Progenitor cell of endocrine pancreas (in vitro differentiated cells): ENCODE measurements around the gene GRAMD1A. TPM values are rescaled to one million over a fixed set of nuclear protein-coding genes. Genes with fewer than 3 reads are reported as not detected.
"Not testable (repeated sequence)": the region's sequence is repeated elsewhere in the genome, so short reads cannot be mapped to it uniquely, and the experiment has no call there.

Experiments used
- DNase-seq: peaks from one replicate; pipeline ENCODE4 v3.0.0; 2021; ENCODE audit warnings: low spot score; ENCODE audit not compliant: unreplicated experiment
- H3K27ac Mint-ChIP-seq: 2 replicates; pipeline ENCODE4 v1.8.0; 2021; ENCODE audit warnings: mild to moderate bottlenecking, moderate library complexity, mixed read lengths
- H3K27me3 Mint-ChIP-seq: 2 replicates; pipeline ENCODE4 v1.8.0; 2021; ENCODE audit warnings: mixed read lengths
- H3K36me3 Mint-ChIP-seq: 2 replicates; pipeline ENCODE4 v1.8.0; 2022; ENCODE audit warnings: mixed read lengths; ENCODE audit not compliant: insufficient read depth
- H3K4me1 Mint-ChIP-seq: 2 replicates; pipeline ENCODE4 v1.8.0; 2021; ENCODE audit warnings: low read depth, mixed read lengths
- H3K4me3 Mint-ChIP-seq: 2 replicates; pipeline ENCODE4 v1.8.0; 2021; ENCODE audit warnings: low read depth, mild to moderate bottlenecking, moderate library complexity, mixed read lengths
- H3K9me3 Mint-ChIP-seq: 2 replicates; pipeline ENCODE4 v1.8.0; 2021; ENCODE audit warnings: low read depth, mixed read lengths
- total RNA-seq: library from RNA; stranded (reverse); gene quantifications from 2 replicates; pipeline ENCODE4 v1.2.1, GENCODE V29; 2021
- TF ChIP-seq, protein P1 (sequence below): fragments of 200-600 bp; sonication (generic); IDR thresholded peaks from one replicate; pipeline ENCODE4 v1.5.0; 2021; ENCODE audit warnings: antibody characterized with exemption, mild to moderate bottlenecking; ENCODE audit not compliant: unreplicated experiment

Gene GRAMD1A
- total RNA-seq, 1 donor from 2014 or later: 111 TPM

- no peaks in the 10 kb centered on the region for H3K9me3 Mint-ChIP-seq
- TF ChIP-seq, protein P1, sequence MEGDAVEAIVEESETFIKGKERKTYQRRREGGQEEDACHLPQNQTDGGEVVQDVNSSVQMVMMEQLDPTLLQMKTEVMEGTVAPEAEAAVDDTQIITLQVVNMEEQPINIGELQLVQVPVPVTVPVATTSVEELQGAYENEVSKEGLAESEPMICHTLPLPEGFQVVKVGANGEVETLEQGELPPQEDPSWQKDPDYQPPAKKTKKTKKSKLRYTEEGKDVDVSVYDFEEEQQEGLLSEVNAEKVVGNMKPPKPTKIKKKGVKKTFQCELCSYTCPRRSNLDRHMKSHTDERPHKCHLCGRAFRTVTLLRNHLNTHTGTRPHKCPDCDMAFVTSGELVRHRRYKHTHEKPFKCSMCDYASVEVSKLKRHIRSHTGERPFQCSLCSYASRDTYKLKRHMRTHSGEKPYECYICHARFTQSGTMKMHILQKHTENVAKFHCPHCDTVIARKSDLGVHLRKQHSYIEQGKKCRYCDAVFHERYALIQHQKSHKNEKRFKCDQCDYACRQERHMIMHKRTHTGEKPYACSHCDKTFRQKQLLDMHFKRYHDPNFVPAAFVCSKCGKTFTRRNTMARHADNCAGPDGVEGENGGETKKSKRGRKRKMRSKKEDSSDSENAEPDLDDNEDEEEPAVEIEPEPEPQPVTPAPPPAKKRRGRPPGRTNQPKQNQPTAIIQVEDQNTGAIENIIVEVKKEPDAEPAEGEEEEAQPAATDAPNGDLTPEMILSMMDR: no peak
- no peak for DNase-seq
- no peak overlapping the region for H3K27ac Mint-ChIP-seq
- H3K27me3 Mint-ChIP-seq: peaks cover 9% of the 10 kb centered on the region
- H3K36me3 Mint-ChIP-seq: peaks cover 18% of the 10 kb centered on the region
- H3K4me3 Mint-ChIP-seq: no peak overlapping the region
- H3K4me1 Mint-ChIP-seq: no peaks in the 10 kb centered on the region
These were observed 25.8 kb downstream of the GRAMD1A start for GRCh38 chr19:35025969-35026368.

- TF ChIP-seq, protein P1: no peak
- DNase-seq: no peak
- Mint-ChIP-seq H3K36me3 (peaks cover 16% of the 10 kb centered on the region), H3K4me1 (peaks cover 4% of the 10 kb centered on the region), H3K27me3 (peaks cover 13% of the 10 kb centered on the region), H3K9me3 (no peaks in the 10 kb centered on the region), H3K27ac (no peak overlapping the region), H3K4me3 (no peak overlapping the region)
These were observed 26.3 kb downstream of the GRAMD1A start for GRCh38 chr19:35026418-35026817.

GRCh38 chr19:35027009-35027408 lies 26.9 kb downstream of the GRAMD1A start:
- no peaks in the 10 kb centered on the region for H3K9me3 Mint-ChIP-seq
- DNase-seq: no peak
- TF ChIP-seq, protein P1: no peak
- H3K4me1 Mint-ChIP-seq: peaks cover 6% of the 10 kb centered on the region
- H3K27ac Mint-ChIP-seq: no peak overlapping the region
- H3K36me3 Mint-ChIP-seq: peaks cover 16% of the 10 kb centered on the region
- no peak overlapping the region for H3K4me3 Mint-ChIP-seq
- H3K27me3 Mint-ChIP-seq: peaks cover 19% of the 10 kb centered on the region

GRCh38 chr19:35027851-35028599 lies 27.9 kb downstream of the GRAMD1A start:
- H3K4me1 Mint-ChIP-seq: peaks cover 6% of the 10 kb centered on the region
- H3K27ac Mint-ChIP-seq: no peak overlapping the region
- no peak for DNase-seq
- no peak overlapping the region for H3K4me3 Mint-ChIP-seq
- TF ChIP-seq, protein P1: no peak
- H3K36me3 Mint-ChIP-seq: peaks cover 16% of the 10 kb centered on the region
- peaks cover 29% of the 10 kb centered on the region for H3K27me3 Mint-ChIP-seq
- H3K9me3 Mint-ChIP-seq: no peaks in the 10 kb centered on the region

DNA sequence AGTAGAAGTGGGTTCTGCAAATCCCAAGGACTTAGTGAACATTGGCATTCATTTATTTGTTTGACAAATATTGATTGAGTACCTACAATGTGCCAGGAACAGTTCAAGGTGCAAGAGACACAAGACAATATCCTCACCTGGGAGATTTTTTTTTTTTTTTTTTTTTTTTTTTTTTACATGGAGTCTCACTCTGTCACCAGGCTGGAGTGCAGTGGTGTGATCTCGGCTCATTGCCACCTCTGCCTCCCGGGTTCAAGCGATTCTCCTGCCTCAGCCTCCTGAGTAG lies 28.4 kb downstream of the GRAMD1A start:
- not testable (repeated sequence) for H3K27ac Mint-ChIP-seq, H3K9me3 Mint-ChIP-seq, DNase-seq, H3K4me3 Mint-ChIP-seq, H3K4me1 Mint-ChIP-seq
- Mint-ChIP-seq H3K36me3 (peaks cover 16% of the 10 kb centered on the region), H3K27me3 (peaks cover 35% of the 10 kb centered on the region)

DNA sequence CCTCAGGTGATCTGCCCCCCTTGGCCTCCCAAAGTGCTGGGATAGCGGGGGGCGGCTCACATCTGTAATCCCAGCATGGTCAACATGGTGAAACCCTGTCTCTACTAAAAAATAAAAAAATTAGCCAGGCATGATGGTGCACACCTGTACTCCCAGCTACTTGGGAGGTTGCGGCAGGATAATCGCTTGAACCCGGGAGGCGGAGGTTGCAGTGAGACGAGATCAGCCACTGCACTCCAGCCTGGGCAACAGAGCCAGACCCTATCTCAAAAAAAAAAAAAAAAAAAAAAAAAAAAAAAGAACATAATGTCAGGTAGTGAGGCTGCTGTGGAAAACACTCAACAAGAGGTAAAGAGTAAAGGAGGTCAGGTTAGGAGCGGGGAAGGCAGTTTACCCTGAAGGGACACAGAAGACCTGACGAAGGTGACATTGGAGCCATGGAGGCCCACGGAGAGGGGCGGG lies 29.2 kb downstream of the GRAMD1A start:
- H3K36me3 Mint-ChIP-seq: peaks cover 13% of the 10 kb centered on the region
- not testable (repeated sequence) for H3K4me3 Mint-ChIP-seq, H3K9me3 Mint-ChIP-seq, H3K4me1 Mint-ChIP-seq, DNase-seq, H3K27ac Mint-ChIP-seq
- peaks cover 40% of the 10 kb centered on the region for H3K27me3 Mint-ChIP-seq
